Memory B cell (primary cell): ENCODE data around the gene CAV2.

ENCODE experiments used
- ATAC-seq: fragments of 150-1000 bp; cut with Tn5 transposase; 2 replicates; pipeline ENCODE4 v1.10.0; 2021; ENCODE audit warnings: low read depth, mild to moderate bottlenecking, moderate library complexity
- DNase-seq, 2 donors: peaks; one replicate each; pipeline ENCODE4 v3.0.0; 2022; ENCODE audit warnings: low spot score in 2 of 2
- H3K27ac Mint-ChIP-seq: one replicate; pipeline ENCODE4 v1.8.0; 2022; ENCODE audit warnings: mild to moderate bottlenecking, moderate library complexity, mixed read lengths
- H3K27me3 Mint-ChIP-seq: one replicate; pipeline ENCODE4 v1.8.0; 2022; ENCODE audit warnings: mixed read lengths
- H3K36me3 Mint-ChIP-seq: one replicate; pipeline ENCODE4 v1.8.0; 2022; ENCODE audit warnings: mild to moderate bottlenecking, mixed read lengths
- H3K4me1 Mint-ChIP-seq: one replicate; pipeline ENCODE4 v1.8.0; 2022; ENCODE audit warnings: mixed read lengths
- H3K4me3 Mint-ChIP-seq: one replicate; pipeline ENCODE4 v1.8.0; 2022; ENCODE audit warnings: mild to moderate bottlenecking, moderate library complexity, mixed read lengths
- H3K9me3 Mint-ChIP-seq: one replicate; pipeline ENCODE4 v1.8.0; 2022; ENCODE audit warnings: mixed read lengths

CAV2 gene

DNA sequence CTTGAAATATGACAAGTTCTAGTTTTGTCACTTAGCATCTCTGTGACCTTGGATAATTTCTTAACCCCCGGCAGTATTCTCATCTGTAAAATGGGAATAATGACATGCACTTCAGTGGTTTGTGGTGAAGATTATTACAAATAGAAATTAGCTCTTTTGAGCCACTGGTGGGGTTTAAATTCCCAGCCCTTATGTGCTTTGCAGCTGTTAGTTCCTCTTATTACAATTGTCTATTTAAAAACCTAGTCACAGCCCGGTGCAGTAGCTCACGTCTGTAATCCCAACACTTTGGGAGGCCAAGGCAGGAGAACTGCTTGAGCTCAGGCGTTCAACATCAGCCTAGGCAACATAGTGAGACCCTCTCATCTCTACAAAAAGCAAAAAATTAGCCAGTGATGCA lies 55.4 kb downstream of the CAV2 start:
- H3K36me3 Mint-ChIP-seq = no peaks in the 10 kb centered on the region
- H3K4me3 Mint-ChIP-seq = no peak overlapping the region
- H3K4me1 Mint-ChIP-seq = peaks cover 3% of the 10 kb centered on the region
- ATAC-seq (no peak), DNase-seq (no peak)
- H3K27me3 Mint-ChIP-seq = peaks cover 12% of the 10 kb centered on the region
- no peaks in the 10 kb centered on the region for H3K9me3 Mint-ChIP-seq
- no peak overlapping the region for H3K27ac Mint-ChIP-seq

DNA sequence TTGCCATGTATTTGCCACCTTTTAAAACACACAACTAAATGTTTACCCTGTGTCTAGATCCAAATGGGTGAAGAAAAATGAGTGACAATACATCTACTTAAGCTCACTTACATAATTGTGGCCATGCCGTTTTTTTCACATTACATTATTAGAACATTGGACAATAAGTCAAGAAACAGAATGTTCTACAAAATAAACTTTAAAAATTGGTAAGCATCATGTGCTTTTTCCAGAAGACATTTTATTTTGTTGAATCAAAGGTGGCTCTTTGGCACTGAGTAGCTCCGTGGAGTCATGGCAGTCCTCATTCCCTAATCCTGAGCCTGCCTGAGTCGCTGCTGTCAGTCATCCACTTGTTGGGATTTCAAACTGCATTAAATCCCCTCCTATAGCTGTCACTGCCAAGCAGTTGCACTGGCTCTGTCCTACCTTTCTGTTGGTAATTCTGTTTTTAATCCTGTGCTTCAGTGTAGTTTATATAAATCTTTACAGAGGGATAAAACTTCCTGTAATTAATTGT lies 57.6 kb downstream of the CAV2 start:
- Mint-ChIP-seq H3K9me3 (peaks cover 5% of the 10 kb centered on the region), H3K4me1 (peaks cover 3% of the 10 kb centered on the region), H3K27ac (no peak overlapping the region), H3K4me3 (no peak overlapping the region), H3K27me3 (peaks cover 12% of the 10 kb centered on the region), H3K36me3 (no peaks in the 10 kb centered on the region)
- DNase-seq (no peak), ATAC-seq (no peak)

GRCh38 chr7:116557901-116558300 lies 58.4 kb downstream of the CAV2 start:
- no peak overlapping the region for H3K27ac Mint-ChIP-seq
- no peak overlapping the region for H3K4me3 Mint-ChIP-seq
- ATAC-seq = no peak
- H3K27me3 Mint-ChIP-seq = peaks cover 12% of the 10 kb centered on the region
- no peaks in the 10 kb centered on the region for H3K36me3 Mint-ChIP-seq
- no peak for DNase-seq
- peaks cover 7% of the 10 kb centered on the region for H3K4me1 Mint-ChIP-seq
- H3K9me3 Mint-ChIP-seq = peaks cover 8% of the 10 kb centered on the region
